ENCODE results near the gene CDKN2AIP. TPM values are rescaled to one million over a fixed set of nuclear protein-coding genes. Genes with fewer than 3 reads are reported as not detected.

CDKN2AIP gene
- polyA plus RNA-seq, 2 of the 4 experiments (the other 2 are of a cell fraction), result 9.1 to 12.4 TPM

DNA sequence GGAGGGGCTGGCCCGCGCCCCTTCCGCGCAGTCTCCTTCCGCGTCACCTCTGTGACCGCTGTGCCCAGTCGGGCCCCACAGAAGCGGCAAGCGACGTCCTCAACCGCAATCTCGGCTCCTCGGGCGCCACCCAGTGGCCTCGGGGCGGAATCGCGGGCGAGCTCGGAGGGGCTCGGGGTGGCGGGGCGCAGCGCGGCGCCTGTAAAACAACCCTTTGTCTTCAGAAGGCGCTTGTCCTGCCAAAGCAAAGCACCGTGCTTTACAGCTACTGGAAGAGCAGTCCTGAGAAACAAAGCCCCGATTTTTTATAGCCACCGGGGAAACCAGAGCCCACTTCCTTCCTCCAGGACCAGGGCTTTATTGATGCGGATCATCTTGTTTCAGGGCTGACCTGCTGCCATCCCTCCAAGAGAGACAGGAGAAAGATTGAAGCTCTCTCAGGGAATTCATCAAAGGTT, 37.3 kb upstream of the CDKN2AIP start:
- H3K9me3 ChIP-seq, result no peaks in the 10 kb centered on the region
- H3K27ac ChIP-seq, result peak overlapping the region; percentile 72 to 79
- TF ChIP-seq, protein P1, sequence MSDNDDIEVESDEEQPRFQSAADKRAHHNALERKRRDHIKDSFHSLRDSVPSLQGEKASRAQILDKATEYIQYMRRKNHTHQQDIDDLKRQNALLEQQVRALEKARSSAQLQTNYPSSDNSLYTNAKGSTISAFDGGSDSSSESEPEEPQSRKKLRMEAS (IDR thresholded peaks at IDR 0.05), result peak; percentile 36; the same call in 1 of the 2 replicates
- TF ChIP-seq CHD2 (IDR thresholded peaks at IDR 0.05; ENCODE audit: low read length, partially characterized antibody) (no peak), RAD21 (conservative IDR thresholded peaks at IDR 0.05 in 1 of 2, IDR thresholded peaks at IDR 0.05 in 1 of 2) (peak; percentile 65 to 80), RFX5 (IDR thresholded peaks at IDR 0.05) (no peak), SMC3 (IDR thresholded peaks at IDR 0.05) (peak; percentile 73), EP300 (IDR thresholded peaks at IDR 0.05) (no peak)
- TF ChIP-seq, protein P2, sequence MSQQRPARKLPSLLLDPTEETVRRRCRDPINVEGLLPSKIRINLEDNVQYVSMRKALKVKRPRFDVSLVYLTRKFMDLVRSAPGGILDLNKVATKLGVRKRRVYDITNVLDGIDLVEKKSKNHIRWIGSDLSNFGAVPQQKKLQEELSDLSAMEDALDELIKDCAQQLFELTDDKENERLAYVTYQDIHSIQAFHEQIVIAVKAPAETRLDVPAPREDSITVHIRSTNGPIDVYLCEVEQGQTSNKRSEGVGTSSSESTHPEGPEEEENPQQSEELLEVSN (IDR thresholded peaks at IDR 0.05; ENCODE audit: borderline replicate concordance, low read depth), result no peak
- TF ChIP-seq, protein P3, sequence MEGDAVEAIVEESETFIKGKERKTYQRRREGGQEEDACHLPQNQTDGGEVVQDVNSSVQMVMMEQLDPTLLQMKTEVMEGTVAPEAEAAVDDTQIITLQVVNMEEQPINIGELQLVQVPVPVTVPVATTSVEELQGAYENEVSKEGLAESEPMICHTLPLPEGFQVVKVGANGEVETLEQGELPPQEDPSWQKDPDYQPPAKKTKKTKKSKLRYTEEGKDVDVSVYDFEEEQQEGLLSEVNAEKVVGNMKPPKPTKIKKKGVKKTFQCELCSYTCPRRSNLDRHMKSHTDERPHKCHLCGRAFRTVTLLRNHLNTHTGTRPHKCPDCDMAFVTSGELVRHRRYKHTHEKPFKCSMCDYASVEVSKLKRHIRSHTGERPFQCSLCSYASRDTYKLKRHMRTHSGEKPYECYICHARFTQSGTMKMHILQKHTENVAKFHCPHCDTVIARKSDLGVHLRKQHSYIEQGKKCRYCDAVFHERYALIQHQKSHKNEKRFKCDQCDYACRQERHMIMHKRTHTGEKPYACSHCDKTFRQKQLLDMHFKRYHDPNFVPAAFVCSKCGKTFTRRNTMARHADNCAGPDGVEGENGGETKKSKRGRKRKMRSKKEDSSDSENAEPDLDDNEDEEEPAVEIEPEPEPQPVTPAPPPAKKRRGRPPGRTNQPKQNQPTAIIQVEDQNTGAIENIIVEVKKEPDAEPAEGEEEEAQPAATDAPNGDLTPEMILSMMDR (IDR thresholded peaks at IDR 0.05), result peak; percentile 65
- no peaks in the 10 kb centered on the region for H3K4me1 ChIP-seq
- CTCF ChIA-PET, result interaction anchor here (0.6 to 1.4 kb wide), 21 partner anchors 8 to 1185 kb away, joined by 3 to 13 read pairs (median 5); partner anchors contain the start of gene CDKN2AIP
- peak overlapping the region; percentile 76 for H3K4me2 ChIP-seq
- peak; percentile 40 to 67 for DNase-seq (ENCODE audit: low read depth in 1 of 2, low spot score in 1 of 2)
- H3K4me3 ChIP-seq, result peak overlapping the region; percentile 43
- POLR2A ChIA-PET, result interaction anchor here (0.6 to 1.5 kb wide), 3 partner anchors 9 to 708 kb away, joined by 3 to 8 read pairs (median 7); no protein-coding TSS in a partner anchor
- FAIRE-seq, result no peak
- 3% methylated on average over 16 of the region's 32 CpGs for WGBS (ENCODE audit: missing lambda C conversion rate)
- ATAC-seq, result peak; percentile 93 to 98

DNA sequence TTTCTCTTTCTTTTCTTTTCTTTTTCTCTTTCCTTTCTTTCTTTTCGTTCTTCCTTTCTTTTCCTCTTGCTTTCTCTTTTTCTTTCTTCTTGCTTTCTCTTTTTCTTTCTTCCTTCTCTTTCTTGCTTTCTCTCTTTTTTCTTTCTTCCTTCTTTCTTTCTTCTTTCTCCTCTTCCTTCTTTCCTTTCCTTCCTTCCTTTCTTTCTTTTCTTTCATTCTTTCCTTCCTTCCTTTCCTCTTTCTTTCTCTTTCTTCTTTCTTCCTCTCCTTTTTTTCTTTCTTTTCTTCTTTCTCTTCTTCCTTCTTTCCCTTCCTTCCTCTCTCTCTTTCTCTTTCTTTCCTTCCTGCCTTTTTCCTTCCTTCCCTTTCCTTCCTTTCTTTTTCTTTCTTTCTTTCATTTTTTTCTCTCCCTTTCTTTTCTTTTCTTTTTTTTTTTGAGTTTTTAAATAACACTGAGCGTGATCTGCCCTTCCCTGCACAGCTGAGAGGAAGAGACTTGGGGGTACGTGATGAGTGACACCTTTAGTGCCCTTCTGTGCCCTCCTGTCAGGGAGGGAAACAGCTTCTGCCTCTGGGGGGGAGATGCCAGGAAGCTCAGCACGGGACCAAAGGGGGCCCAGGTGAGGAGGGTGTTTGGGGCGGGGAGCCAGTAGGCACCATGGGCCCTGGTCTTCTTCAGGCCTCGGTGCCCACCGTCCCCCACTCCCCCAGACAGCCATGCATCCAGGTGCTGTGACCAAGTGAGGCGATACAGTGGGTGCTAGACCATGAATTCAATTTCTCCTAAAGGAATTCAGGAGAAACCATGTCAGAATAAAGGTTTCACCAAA, 36.6 kb upstream of the CDKN2AIP start:
- DNase-seq (ENCODE audit: low read depth in 1 of 2, low spot score in 1 of 2), result no peak
- WGBS (ENCODE audit: missing lambda C conversion rate), result 53% methylated on average over 4 of the region's 8 CpGs
- ATAC-seq, result no peak
- ChIA-PET CTCF (interaction anchor here (0.6 to 1.4 kb wide), 21 partner anchors 8 to 1185 kb away, joined by 3 to 13 read pairs (median 5); partner anchors contain the start of gene CDKN2AIP), POLR2A (interaction anchor here (0.6 to 1.5 kb wide), 3 partner anchors 9 to 707 kb away, joined by 3 to 8 read pairs (median 7); no protein-coding TSS in a partner anchor)
- Histone ChIP-seq H3K4me3 (peak overlapping the region; percentile 43), H3K4me1 (no peaks in the 10 kb centered on the region), H3K27ac (peak overlapping the region; percentile 72 to 79), H3K9me3 (no peaks in the 10 kb centered on the region), H3K4me2 (peak overlapping the region; percentile 76)
- TF ChIP-seq RNF2 (IDR thresholded peaks at IDR 0.05; ENCODE audit: borderline replicate concordance, low read depth), result no peak
- TF ChIP-seq SMC3 (IDR thresholded peaks at IDR 0.05), result no peak
- no peak for TF ChIP-seq EHMT2 (IDR thresholded peaks at IDR 0.05; ENCODE audit: low read depth)
- TF ChIP-seq ZNF302 (CRISPR knock-in tag; IDR thresholded peaks at IDR 0.05), result no peak
- TF ChIP-seq, protein P1 (IDR thresholded peaks at IDR 0.05), result no peak
- TF ChIP-seq CEBPB (IDR thresholded peaks at IDR 0.05), result no peak
- no peak for TF ChIP-seq POLR2AphosphoS2 (conservative IDR thresholded peaks at IDR 0.05; ENCODE audit: low read length)
- no peak for FAIRE-seq

DNA sequence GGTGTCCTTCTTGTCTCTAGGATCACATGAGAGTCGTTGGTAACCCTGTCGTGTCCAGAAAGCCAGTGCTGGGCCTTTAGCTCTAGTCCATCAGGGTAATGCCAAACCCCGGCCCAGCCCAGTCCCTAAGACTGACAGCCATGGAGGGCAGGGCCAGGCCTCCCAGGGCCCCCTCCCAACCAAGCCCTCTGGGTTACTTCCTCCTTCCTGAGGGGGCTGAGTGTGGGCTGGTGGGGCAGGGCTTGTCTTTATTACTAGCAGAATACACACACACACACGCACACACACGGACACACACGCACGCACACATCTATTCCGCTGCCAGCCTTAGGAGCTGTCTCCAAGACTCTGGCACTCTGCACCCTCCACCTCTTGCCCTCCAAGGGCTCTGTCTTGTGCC, 35.6 kb upstream of the CDKN2AIP start:
- Histone ChIP-seq H3K4me1 (no peaks in the 10 kb centered on the region), H3K9me3 (no peaks in the 10 kb centered on the region), H3K4me3 (no peak overlapping the region), H3K27ac (no peak overlapping the region), H3K4me2 (no peak overlapping the region)
- no peak for DNase-seq (ENCODE audit: low read depth in 1 of 2, low spot score in 1 of 2)
- FAIRE-seq, result no peak
- CTCF ChIA-PET, result interaction anchor here (1.1 kb wide), 1 partner anchor 471 kb away, joined by 3 read pairs; no protein-coding TSS in a partner anchor
- no peak for ATAC-seq
- POLR2A ChIA-PET, result interaction anchor here (1.0 kb wide), 1 partner anchor 11 kb away, joined by 3 read pairs; no protein-coding TSS in a partner anchor
- 82% methylated on average over 8 of the region's 8 CpGs for WGBS (ENCODE audit: missing lambda C conversion rate)
- TF ChIP-seq TFCP2L1 (CRISPR knock-in tag; IDR thresholded peaks at IDR 0.05) (no peak), RARB (CRISPR knock-in tag; IDR thresholded peaks at IDR 0.05) (no peak), HOXB13 (CRISPR knock-in tag; IDR thresholded peaks at IDR 0.05; ENCODE audit: low read depth) (no peak), RNF2 (IDR thresholded peaks at IDR 0.05; ENCODE audit: borderline replicate concordance, low read depth) (no peak), HOXA7 (CRISPR knock-in tag; IDR thresholded peaks at IDR 0.05) (no peak), ZC3H11A (IDR thresholded peaks at IDR 0.05) (no peak), FOSL2 (IDR thresholded peaks at IDR 0.05) (no peak), FOSL2 (CRISPR knock-in tag; IDR thresholded peaks at IDR 0.05) (no peak), BHLHE40 (IDR thresholded peaks at IDR 0.05; ENCODE audit: low read depth, low read length) (no peak)
- TF ChIP-seq, protein P3 (IDR thresholded peaks at IDR 0.05), result no peak
